ES-I3 (cell line): Measurements from ENCODE around the gene CNKSR2.
"Not testable (repeated sequence)": the region's sequence is repeated elsewhere in the genome, so short reads cannot be mapped to it uniquely, and the experiment has no call there.

Experiments
- H3K36me3 ChIP-seq: 2 replicates; pipeline ENCODE4 v1.6.1; 2013; ENCODE audit warnings: mild to moderate bottlenecking, low read length, control low read depth, moderate library complexity; ENCODE audit not compliant: insufficient read depth
- H3K4me1 ChIP-seq: 2 replicates; pipeline ENCODE4 v1.6.1; 2013; ENCODE audit warnings: mild to moderate bottlenecking, control low read depth, low read length; ENCODE audit not compliant: insufficient read depth
- H3K9ac ChIP-seq: 2 replicates; pipeline ENCODE4 v1.6.1; 2013; ENCODE audit warnings: low read depth, mild to moderate bottlenecking, low read length, moderate library complexity
- H3K9me3 ChIP-seq: 2 replicates; pipeline ENCODE4 v1.6.1; 2013; ENCODE audit warnings: mild to moderate bottlenecking, low read length, moderate library complexity; ENCODE audit not compliant: control insufficient read depth, insufficient read depth

The CNKSR2 gene

DNA sequence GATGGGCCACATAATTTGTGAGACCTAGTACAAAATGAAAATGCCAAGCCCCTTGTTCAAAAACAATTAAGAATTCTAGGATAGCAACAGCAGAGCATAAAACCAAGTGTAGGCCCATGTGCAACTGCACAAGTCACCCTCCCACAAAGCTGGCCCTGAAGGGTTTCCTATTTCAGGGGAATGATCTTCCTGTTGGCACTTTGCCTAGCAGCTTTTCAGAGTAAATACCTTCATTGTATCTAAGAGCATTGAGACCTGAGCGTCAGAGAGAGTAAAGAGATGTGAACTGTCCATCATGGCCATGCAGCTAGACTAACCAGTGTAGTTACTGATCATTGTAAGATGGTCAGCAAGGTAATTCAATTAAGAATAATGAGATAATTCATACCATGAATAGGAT lies 113.6 kb downstream of the CNKSR2 start:
- H3K4me1 ChIP-seq = peaks cover 18% of the 10 kb centered on the region
- H3K36me3 ChIP-seq = no peaks in the 10 kb centered on the region
- no peak overlapping the region for H3K9ac ChIP-seq
- H3K9me3 ChIP-seq = no peaks in the 10 kb centered on the region

DNA sequence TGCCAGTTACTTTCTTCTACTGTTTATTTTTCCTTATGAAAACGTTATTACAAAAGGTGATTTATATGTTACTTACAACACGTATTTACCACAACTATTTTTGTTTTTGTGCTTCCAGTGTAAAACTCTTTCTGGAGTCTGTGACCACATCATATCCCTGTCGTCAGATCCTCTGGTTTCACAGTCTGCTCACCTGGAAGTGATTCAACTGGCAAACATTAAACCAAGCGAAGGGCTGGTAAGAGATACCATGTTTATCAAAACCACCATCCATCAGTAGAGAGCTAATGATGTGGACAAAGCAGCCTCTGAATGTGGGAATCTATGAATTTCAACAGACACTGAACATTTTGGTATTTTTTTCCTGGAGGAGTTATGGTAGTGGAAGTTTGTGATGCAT lies 116.1 kb downstream of the CNKSR2 start:
- H3K9ac ChIP-seq = no peak overlapping the region
- H3K9me3 ChIP-seq = no peaks in the 10 kb centered on the region
- no peaks in the 10 kb centered on the region for H3K36me3 ChIP-seq
- H3K4me1 ChIP-seq = peaks cover 18% of the 10 kb centered on the region

DNA sequence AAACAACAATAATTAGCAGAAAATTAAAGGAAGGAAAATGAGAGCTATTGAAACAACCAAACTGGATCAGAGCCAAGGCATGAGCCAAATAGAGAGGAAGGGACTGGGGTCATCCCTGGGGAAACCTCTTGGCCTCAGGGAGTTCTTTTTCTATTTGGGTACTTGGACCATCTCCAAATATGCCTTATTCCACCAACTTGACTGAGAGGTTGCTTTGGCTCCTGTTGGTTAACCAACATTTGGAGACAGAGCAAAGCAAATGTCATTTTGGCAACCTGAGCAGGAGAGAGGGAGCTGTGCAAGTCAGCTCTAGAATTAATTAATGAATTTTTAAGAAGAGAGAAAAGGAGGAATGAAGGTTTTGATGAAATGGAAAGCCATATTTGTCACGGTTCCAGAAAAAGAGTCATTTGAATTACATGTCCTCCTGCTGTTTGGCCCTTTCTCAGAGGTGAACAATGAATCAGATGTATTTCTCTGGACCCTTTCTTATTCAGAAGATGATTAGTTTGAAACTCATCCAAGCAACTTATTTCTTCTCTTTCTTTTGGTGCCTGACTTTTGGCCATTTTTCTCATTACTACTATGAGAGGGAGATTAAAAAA lies 119.1 kb downstream of the CNKSR2 start:
- no peaks in the 10 kb centered on the region for H3K36me3 ChIP-seq
- H3K9ac ChIP-seq = no peak overlapping the region
- no peaks in the 10 kb centered on the region for H3K9me3 ChIP-seq
- H3K4me1 ChIP-seq = peaks cover 3% of the 10 kb centered on the region

DNA sequence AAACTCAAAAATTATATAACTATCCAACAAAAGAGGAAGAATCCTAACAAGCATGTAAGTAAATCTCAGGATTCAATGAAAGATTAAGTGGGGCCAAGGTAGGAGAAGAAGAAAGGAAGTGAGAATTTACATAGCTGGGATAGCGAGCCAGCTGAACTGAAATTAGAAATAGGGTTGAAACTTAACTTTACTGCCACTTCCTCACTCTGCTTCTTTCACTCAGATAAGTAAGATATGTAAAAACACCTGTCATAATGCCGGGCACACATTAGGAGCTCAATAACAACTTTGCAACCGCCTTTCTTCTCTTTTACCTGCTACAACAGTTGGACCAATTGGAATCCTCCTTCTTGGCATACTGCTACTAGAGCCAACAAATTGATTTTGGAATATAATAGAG lies 129.4 kb downstream of the CNKSR2 start:
- no peaks in the 10 kb centered on the region for H3K4me1 ChIP-seq

DNA sequence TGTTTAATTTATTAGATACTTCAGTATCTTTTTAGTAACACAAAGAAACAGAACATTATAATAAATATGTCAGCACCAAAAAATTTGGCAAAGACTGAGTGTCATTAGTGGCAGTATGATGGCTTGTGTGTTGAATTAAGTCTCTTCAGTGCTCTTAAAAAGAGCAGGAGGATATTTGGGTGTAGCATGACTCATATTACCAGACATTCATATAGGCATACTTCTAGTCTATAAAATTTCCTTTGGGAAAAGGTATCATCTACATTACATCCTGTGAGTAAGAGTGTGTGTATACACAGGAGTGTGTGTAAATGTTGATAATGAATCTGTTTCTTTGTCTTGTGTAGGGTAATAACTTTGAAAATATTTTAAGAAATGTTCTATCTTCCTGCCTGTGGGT lies 135.7 kb downstream of the CNKSR2 start:
- Histone ChIP-seq H3K9me3 (no peaks in the 10 kb centered on the region), H3K36me3 (no peaks in the 10 kb centered on the region), H3K9ac (no peak overlapping the region), H3K4me1 (no peaks in the 10 kb centered on the region)

More for the DNA sequence above, 129.4 kb downstream of the CNKSR2 start:
- H3K9me3 ChIP-seq = no peaks in the 10 kb centered on the region
- no peak overlapping the region for H3K9ac ChIP-seq
- no peaks in the 10 kb centered on the region for H3K36me3 ChIP-seq

DNA sequence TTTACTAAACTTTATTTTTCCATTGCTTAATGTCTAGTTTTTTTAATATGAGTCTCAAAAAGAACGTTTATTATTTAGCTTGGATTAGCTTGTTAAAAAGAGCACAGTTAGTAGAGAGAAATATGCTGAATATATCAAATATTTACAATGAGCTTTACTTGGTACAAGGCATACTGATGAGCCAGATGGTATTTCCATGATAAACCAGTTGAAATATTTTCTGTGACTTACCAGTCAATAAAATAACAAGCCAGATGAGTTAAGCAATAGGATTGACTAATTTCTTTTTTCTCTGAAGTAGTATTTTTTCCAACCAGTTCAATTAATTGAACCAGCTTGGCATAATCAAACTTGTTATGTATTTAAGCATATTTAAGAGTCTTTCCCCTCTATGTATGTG lies 149.8 kb downstream of the CNKSR2 start:
- Histone ChIP-seq H3K9me3 (no peaks in the 10 kb centered on the region), H3K4me1 (no peaks in the 10 kb centered on the region), H3K9ac (no peak overlapping the region), H3K36me3 (no peaks in the 10 kb centered on the region)

DNA sequence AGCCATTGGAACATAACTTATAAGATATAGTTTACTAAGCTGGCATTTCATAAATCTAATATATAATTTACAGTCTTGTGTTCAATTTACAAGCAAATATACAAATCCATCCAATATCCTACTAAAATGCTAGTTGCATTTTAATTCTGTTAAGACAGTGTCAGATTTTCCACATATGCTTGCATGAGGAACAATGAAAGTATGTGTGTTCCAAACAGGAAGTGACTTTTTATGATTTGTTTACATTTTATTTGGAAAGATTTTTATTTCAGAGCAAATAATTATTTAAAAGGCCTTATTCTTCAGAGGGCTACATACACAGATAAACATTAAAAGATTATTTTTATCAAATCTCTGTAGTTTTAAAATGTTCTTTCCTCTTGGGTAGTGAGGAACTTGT lies 153.9 kb downstream of the CNKSR2 start:
- Histone ChIP-seq H3K36me3 (no peaks in the 10 kb centered on the region), H3K4me1 (no peaks in the 10 kb centered on the region), H3K9me3 (no peaks in the 10 kb centered on the region), H3K9ac (no peak overlapping the region)

DNA sequence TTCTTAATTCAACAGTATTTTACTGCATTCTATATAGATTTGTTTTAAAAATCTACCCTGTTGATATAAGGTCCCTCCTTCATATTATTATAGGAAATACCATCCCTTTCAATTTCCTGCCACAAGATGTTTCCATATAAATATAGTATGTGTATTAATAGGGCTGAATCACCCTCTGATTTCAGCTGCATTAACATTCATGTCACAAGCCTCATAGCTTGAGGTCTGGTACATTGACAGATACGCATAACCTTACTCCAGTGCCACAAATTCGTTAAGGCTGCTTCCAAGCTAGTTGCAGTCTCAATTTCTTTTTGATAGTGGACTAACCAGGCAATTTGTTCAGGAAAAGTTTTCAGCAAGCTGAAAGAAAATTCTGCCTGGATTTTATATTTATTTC lies 155.6 kb downstream of the CNKSR2 start:
- H3K36me3 ChIP-seq = no peaks in the 10 kb centered on the region
- H3K9ac ChIP-seq = no peak overlapping the region
- H3K9me3 ChIP-seq = no peaks in the 10 kb centered on the region
- H3K4me1 ChIP-seq = no peaks in the 10 kb centered on the region

DNA sequence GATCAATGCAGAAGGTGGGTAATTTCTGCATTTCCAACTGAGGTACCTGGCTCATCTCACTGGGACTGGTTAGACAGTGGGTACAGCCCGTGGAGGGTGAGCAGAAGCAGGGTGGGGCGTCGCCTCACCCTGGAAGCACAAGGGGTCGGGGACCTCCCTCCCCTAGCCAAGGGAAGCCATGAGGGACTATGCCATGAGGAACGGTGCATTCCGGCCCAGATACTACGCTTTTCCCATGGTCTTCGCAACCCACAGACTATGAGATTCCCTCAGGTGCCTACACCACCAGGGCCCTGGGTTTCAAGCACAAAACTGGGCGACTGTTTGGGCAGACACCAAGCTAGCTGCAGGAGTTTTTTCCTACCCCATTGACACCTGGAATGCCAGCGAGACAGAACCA lies 170.4 kb downstream of the CNKSR2 start:
- H3K4me1 ChIP-seq, H3K9me3 ChIP-seq, H3K36me3 ChIP-seq, H3K9ac ChIP-seq: not testable (repeated sequence)

DNA sequence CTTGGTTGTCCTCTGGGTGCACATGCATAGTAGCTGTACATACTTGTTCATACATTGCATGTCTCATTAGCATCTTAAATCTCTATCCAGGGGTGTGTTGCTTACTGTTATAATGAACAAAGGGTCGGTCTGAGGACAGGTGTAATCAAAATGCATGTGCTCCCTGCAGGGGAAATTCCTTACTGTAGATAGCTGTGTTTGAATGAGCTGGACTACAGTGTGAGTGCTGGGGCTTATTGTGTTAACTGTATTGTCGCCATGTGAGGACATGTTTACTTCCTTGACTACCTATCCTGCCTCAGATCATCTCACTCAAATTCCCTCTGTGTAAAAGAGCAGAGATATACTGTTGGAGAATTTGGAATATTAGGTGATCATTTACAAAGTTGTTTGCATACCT lies 185.2 kb downstream of the CNKSR2 start:
- Histone ChIP-seq H3K9me3 (no peaks in the 10 kb centered on the region), H3K36me3 (no peaks in the 10 kb centered on the region), H3K4me1 (no peaks in the 10 kb centered on the region), H3K9ac (no peak overlapping the region)

DNA sequence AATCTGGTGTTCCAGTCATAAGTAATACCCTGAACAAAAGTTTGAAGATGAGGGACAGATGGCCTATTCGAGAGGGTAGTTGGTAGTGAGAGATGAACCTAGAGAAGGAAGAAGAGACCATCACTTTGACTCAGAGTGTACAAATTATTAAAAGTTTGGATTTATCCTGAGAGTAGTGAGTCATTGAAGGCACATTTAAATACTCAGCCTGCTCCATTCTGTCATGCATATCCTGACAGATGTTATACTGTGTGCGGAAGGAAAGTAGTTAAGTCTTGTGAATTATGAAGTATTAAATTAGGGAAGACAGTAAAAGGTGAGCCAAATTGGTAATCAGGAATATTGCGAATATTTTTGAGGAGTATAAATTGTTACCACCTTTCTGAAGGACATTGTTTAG lies 190.8 kb downstream of the CNKSR2 start:
- no peaks in the 10 kb centered on the region for H3K36me3 ChIP-seq
- no peaks in the 10 kb centered on the region for H3K9me3 ChIP-seq

DNA sequence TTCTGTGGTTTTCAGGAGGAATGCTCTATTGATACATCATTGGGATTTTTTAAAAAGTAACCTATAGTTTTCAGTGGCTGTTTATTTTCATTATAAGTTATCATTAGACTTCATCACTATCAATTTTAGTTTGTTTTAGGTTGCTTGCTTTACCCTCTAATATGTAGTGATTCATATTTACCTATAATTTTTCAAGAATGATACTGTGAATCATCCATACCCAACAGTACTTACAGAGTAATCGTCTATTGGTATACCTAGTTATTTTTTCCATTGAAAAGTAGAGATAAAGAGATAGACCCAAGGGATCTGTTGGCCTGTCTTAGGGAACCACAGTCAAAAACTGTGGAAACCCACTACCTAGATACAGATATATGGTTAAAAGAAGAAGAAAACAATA lies 200.6 kb downstream of the CNKSR2 start:
- H3K36me3 ChIP-seq = no peaks in the 10 kb centered on the region
- no peaks in the 10 kb centered on the region for H3K4me1 ChIP-seq
- H3K9me3 ChIP-seq = no peaks in the 10 kb centered on the region; the same call in 1 of the 2 replicates
- no peak overlapping the region for H3K9ac ChIP-seq

More for the DNA sequence above, 190.8 kb downstream of the CNKSR2 start:
- peaks cover 2% of the 10 kb centered on the region; the same call in 1 of the 2 replicates for H3K4me1 ChIP-seq
- H3K9ac ChIP-seq = no peak overlapping the region

DNA sequence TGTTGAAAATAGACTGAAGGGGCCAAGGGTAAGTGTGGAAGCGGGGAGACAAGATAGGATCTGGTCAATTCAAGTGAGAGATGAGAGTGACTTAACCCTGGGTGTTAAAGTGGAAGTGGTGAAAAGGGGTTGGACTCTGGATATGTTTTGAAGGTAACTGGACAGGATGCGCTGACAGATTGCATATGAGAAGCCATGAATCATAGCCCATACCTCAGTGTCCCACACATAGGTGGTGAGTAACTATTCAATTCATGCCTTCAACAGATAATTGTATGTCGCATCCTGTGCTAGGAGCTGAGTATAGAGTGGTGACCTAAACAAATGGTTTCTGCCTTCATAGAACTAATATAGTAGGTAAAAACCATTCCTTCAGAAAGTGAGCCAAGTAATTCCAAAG lies 207.3 kb downstream of the CNKSR2 start:
- H3K9ac ChIP-seq = no peak overlapping the region
- H3K9me3 ChIP-seq = peaks cover 4% of the 10 kb centered on the region; the same call in 1 of the 2 replicates
- no peaks in the 10 kb centered on the region for H3K36me3 ChIP-seq
- H3K4me1 ChIP-seq = peaks cover 8% of the 10 kb centered on the region; the same call in 1 of the 2 replicates

DNA sequence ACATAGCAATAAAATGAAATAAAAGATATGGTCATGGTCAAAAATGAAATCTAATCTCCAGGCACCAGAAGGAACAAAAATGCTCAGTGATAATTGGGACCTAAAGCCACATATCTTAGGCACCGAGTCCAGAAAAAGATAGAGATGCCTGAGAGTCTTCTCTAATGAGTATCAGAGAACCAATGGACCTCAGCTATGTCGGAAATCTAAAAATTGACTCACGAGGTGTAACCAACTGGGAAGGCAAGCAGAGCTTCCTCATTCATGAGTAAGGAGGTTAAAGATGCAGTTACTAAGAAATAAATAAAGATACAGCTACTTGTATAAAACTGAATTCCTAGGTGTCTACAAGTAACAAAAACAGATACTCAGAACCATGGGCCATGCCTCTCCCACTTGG lies 211.8 kb downstream of the CNKSR2 start:
- no peaks in the 10 kb centered on the region for H3K36me3 ChIP-seq
- peaks cover 8% of the 10 kb centered on the region; the same call in 1 of the 2 replicates for H3K4me1 ChIP-seq

DNA sequence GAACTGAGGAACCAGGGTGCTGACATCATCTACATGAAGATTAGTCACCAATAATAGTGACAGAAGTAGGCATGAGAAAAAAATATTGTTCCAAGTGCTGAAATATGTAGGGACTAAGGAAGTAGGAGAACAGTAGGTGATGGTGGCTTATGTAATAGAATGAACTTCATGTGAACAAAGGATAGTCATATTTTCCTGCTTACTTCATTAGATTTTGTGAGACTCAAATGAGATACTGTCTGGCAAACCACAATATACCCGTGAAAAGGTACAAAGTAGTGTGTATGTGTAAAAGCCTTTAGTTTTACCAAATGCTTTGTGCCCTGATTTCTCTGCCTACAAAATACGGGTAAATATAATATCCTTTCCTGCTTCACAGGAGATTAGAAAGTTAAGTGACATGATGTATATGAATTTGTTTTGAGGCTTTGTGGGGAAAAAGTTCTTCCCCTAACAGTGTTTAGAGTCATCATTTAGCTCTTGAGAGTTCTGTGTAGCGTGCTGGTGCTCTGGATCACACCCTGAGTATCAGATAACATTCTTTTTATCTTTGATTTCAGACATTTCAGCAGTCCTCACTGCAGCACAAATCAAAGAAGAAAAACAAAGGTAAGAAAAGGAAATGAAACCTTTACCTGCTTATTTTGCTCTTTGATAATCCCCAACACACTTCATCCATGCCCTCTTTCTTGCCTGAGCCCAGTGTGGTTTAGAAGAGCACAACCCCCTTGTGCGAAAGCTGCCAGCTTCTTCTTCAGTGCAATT lies 216.0 kb downstream of the CNKSR2 start:
- Histone ChIP-seq H3K9ac (no peak overlapping the region), H3K4me1 (no peaks in the 10 kb centered on the region), H3K9me3 (peaks cover 4% of the 10 kb centered on the region; the same call in 1 of the 2 replicates), H3K36me3 (no peaks in the 10 kb centered on the region)

More for the DNA sequence above, 211.8 kb downstream of the CNKSR2 start:
- Histone ChIP-seq H3K9ac (no peak overlapping the region), H3K9me3 (peaks cover 4% of the 10 kb centered on the region; the same call in 1 of the 2 replicates)
